Lower leg skin (tissue), 3 donors: ENCODE data around the gene SFTPA2.
"Not testable (repeated sequence)": the region's sequence is repeated elsewhere in the genome, so short reads cannot be mapped to it uniquely, and the experiment has no call there.

Source experiments
- CTCF ChIP-seq, 3 donors: fragments of 450-650 bp; IDR thresholded peaks; one replicate each; pipeline ENCODE4 v1.5.1; 2016; ENCODE audit warnings: antibody characterized with exemption in 3 of 3, mild to moderate bottlenecking in 3 of 3, moderate library complexity in 2 of 3
- POLR2A ChIP-seq, 2 donors: fragments of 450-650 bp; IDR thresholded peaks; one replicate each; pipeline ENCODE4 v1.6.1; 2016 to 2017; ENCODE audit warnings: antibody characterized with exemption in 2 of 2, mild to moderate bottlenecking in 1 of 2, moderate library complexity in 1 of 2

GRCh38 chr10:79540930-79541329, 19.3 kb downstream of the SFTPA2 start:
- TF ChIP-seq CTCF, POLR2A (IDR thresholded peaks at IDR 0.05): not testable (repeated sequence)
